ENCODE measurements around the gene DHRS11. TPM values are rescaled to one million over a fixed set of nuclear protein-coding genes. Genes with fewer than 3 reads are reported as not detected.
A peak's percentile ranks its signal among the peaks of the same experiment; 100 is the strongest.

DHRS11 gene
- total RNA-seq, 1 experiment from 2014 or later, result 27.9 TPM

GRCh38 chr17:36608794-36609497 is 17.3 kb downstream of the DHRS11 start:
- H4K91ac ChIP-seq (ENCODE audit: insufficient read length, low read depth, low read length), result no peak overlapping the region
- no CpG with 5 or more reads among the region's 24 CpGs for WGBS (ENCODE audit: extremely low coverage, insufficient read length, low lambda C conversion rate)

More at GRCh38 chr17:36608794-36609497, 17.3 kb downstream of the DHRS11 start:
- Histone ChIP-seq H2BK5ac (ENCODE audit: insufficient read length, low read length) (no peak overlapping the region), H3K9ac (ENCODE audit: extremely low read depth, insufficient read length, low read length) (no peak overlapping the region), H3K14ac (ENCODE audit: insufficient read depth, low read length) (no peak overlapping the region), H2BK15ac (ENCODE audit: low read depth, low read length) (no peak overlapping the region), H3K18ac (ENCODE audit: insufficient read length, low read depth, low read length) (no peak overlapping the region), H3K79me1 (ENCODE audit: insufficient read depth, low read depth, low read length, poor library complexity, severe bottlenecking) (no peaks in the 10 kb centered on the region), H2AK5ac (ENCODE audit: insufficient read length, low read length) (no peak overlapping the region), H3K23me2 (ENCODE audit: insufficient read length, low read depth, low read length, poor library complexity, severe bottlenecking) (no peaks in the 10 kb centered on the region), H3K79me2 (ENCODE audit: insufficient read depth, low read length) (no peaks in the 10 kb centered on the region; the same call in 1 of the 2 replicates), H2BK20ac (ENCODE audit: low read depth, low read length, poor library complexity, severe bottlenecking) (no peak overlapping the region), H4K8ac (replicated peaks; ENCODE audit: insufficient read length, low read depth, low read length) (no peak overlapping the region), H3K4me1 (ENCODE audit: insufficient read depth, low read length) (0 out of 2 replicates have a peak, but pooled peaks cover under 1% of the 10 kb centered on the region), H3K9me3 (ENCODE audit: control insufficient read depth, low read depth, low read length) (no peaks in the 10 kb centered on the region), H3K27me3 (ENCODE audit: insufficient read depth, low read length) (no peaks in the 10 kb centered on the region), H2AFZ (ENCODE audit: low read length) (no peak overlapping the region), H2BK12ac (ENCODE audit: insufficient read length, low read depth, low read length) (no peak overlapping the region), H2BK120ac (ENCODE audit: low read depth, low read length, poor library complexity, severe bottlenecking) (no peak overlapping the region), H3K56ac (ENCODE audit: insufficient read length, low read depth, low read length) (no peak overlapping the region), H3T11ph (ENCODE audit: low read length) (no peak overlapping the region), H4K20me1 (ENCODE audit: control insufficient read depth, insufficient read depth, insufficient read length) (no peaks in the 10 kb centered on the region), H3K4ac (ENCODE audit: low read depth, low read length) (no peak overlapping the region), H3K27ac (ENCODE audit: insufficient read length, low read depth, low read length) (no peak overlapping the region), H4K5ac (ENCODE audit: insufficient read length, low read depth, low read length) (no peak overlapping the region), H3K4me2 (ENCODE audit: insufficient read depth, insufficient read length, low read length) (no peak overlapping the region), H3K23ac (ENCODE audit: insufficient read length, low read depth, low read length) (no peak overlapping the region)
- Mint-ChIP-seq H3K27ac (no peak overlapping the region; a peak in 1 of 7 replicates), H3K4me3 (no peak overlapping the region), H3K36me3 (ENCODE audit: insufficient read depth in 1 of 3, low read depth in 3 of 3) (peaks cover 5 to 30% (median 14%) of the 10 kb centered on the region in 3 experiments), H3K27me3 (ENCODE audit: low read depth) (no peaks in the 10 kb centered on the region), H3K9me3 (peaks cover 0 to 3% of the 10 kb centered on the region in 2 experiments; a peak in 1 of 5 replicates), H3K4me1 (peaks cover 35 to 45% of the 10 kb centered on the region in 2 experiments)
- peak; percentile 57 for TF ChIP-seq CTCF (conservative IDR thresholded peaks at IDR 0.05)
- DNase-seq, result peak; percentile 79

All from H9 (cell line).